ENCODE measurements around the gene CD164.

DNA sequence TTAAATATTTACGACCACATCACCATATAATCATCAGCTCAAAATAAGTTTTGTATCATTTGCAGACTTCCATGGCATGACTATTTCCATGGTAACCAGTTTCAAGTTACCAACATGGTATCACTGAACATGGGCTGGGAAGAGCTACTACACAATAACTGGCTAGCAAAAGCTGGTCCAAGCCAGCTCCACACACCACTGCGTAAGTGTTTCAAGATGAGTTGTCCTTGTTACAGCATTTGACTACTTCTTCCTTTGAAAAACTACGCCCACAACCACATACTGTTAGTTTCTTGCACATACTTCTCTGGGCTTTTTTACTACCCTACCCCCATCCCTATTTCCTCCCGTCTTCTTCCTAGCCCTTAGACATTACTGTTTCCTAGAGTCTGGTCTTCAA is 8.5 kb downstream of the CD164 start:
- TF ChIP-seq, protein P1, sequence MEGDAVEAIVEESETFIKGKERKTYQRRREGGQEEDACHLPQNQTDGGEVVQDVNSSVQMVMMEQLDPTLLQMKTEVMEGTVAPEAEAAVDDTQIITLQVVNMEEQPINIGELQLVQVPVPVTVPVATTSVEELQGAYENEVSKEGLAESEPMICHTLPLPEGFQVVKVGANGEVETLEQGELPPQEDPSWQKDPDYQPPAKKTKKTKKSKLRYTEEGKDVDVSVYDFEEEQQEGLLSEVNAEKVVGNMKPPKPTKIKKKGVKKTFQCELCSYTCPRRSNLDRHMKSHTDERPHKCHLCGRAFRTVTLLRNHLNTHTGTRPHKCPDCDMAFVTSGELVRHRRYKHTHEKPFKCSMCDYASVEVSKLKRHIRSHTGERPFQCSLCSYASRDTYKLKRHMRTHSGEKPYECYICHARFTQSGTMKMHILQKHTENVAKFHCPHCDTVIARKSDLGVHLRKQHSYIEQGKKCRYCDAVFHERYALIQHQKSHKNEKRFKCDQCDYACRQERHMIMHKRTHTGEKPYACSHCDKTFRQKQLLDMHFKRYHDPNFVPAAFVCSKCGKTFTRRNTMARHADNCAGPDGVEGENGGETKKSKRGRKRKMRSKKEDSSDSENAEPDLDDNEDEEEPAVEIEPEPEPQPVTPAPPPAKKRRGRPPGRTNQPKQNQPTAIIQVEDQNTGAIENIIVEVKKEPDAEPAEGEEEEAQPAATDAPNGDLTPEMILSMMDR (conservative IDR thresholded peaks at IDR 0.05; ENCODE audit: low read depth, low read length) = no peak
- no peak for TF ChIP-seq EZH2 (IDR thresholded peaks at IDR 0.05; ENCODE audit: low read length, unreplicated experiment)

Measured in PC-3 (cell line).